ENCODE measurements around the gene TXNRD3.

The TXNRD3 gene

DNA sequence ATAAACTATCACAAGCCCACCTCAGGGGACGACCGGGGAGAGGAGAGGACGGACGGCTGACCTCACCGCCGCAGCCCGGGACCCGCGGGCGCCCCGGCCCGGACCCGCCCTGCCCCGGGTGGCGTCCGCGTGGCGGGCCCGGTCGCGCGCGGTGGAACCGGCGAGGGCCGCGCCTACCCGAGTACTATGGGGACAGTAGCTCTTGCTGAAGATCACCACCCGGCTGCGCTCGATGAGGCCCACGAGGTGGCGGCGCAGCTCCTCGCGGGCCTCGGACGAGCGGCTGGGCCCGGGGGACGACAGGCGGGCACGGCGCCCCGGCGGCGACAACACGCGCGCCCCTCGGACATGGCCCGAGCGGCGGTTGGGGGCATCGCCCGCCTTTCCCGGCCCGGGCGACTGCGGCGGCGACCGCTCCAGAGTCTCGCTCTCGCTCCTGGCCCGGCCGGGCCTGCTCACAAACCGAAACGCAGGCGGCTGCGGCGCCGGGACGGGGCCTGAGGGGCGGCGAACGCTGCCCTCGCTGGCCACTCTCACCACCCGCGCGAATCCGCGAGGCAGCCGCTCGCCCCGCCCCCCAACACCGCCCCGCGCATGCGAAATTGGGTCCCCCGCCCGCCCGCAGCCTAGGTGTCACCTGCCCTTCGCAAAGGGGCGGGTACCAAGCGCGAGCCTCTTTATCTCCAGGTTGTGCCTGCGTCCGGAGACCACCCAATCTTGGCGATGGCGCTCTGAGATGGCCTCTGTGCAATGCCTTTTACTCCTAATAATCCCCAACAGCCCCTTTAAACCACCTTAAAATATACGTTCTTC, at the start of gene TXNRD3:
TSS of gene TXNRD3 (minus strand) at position 554 of the 813 bp plus-strand sequence.
- peaks cover 34% of the 10 kb centered on the region for H3K27me3 Mint-ChIP-seq
- peaks cover 9% of the 10 kb centered on the region for H3K9me3 Mint-ChIP-seq
- H3K4me3 Mint-ChIP-seq, result peak within 1 kb of the TSS; percentile 77
- DNase-seq, result peak; percentile 80
- CTCF ChIA-PET, result interaction anchor here (1.0 to 1.3 kb wide), 2 partner anchors 42 to 132 kb away, joined by 3 to 4 read pairs; no protein-coding TSS in a partner anchor
- no peaks in the 10 kb centered on the region for H3K36me3 Mint-ChIP-seq
- H3K4me1 Mint-ChIP-seq, result peaks cover 7% of the 10 kb centered on the region
- no peak within 1 kb of the TSS for H3K27ac Mint-ChIP-seq

DNA sequence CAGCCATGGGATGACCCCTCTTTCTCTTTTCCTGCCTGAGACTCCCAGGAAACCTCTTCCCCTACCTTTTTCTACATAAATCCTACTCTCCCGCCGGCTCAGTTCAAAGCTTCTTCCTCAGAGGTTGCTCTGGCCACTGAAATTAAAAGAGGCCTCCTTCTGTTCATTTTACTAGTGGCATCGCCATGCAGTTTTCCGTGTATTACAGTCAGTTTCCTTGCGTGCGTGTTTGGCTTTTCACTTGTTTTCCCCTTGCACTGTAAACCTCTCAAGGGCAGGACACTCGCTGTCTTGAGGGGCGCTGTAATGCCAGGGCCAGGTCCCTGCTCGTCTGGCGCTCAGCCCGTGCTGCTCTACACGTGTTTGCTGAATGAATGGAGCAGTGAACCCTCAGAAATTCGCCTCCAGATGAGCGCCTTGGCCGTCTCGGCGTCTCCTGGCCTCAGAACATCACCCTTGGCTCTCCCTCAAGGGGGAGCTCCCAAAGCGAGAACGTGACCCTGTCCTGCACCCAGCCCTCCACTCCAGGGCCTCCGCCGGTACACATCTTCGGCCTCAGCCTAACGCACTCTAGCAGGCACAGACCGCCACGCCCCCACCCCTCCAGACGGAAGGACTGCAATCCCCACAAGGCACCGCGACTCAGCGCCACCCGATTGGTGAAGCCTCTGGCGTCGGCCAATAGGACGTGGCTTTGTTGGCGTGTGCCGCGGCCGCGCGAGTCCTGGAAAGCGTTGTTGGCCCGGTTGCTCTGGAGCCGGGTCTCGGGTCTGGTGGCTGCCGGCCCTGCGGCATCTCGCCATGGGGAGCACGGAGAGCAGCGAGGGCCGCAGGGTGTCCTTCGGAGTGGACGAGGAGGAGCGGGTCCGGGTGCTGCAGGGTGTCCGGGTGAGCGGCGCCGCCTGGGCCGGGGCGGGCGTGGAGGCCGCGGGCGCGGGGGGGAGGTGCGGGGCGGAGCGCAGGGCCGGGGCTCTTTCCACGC, 48.9 kb upstream of the TXNRD3 start, which contains the start of gene CHCHD6:
TSS of gene CHCHD6 (plus strand) at position 729 of the 982 bp plus-strand sequence. CDS start at position 802, 73 bp downstream.
- H3K4me3 Mint-ChIP-seq, result peak within 1 kb of the TSS; percentile 88
- H3K36me3 Mint-ChIP-seq, result no peaks in the 10 kb centered on the region
- peak within 1 kb of the TSS; percentile 53 for H3K27ac Mint-ChIP-seq
- CTCF ChIA-PET, result interaction anchor here (1.3 kb wide), 1 partner anchor 181 kb away, joined by 3 read pairs; no protein-coding TSS in a partner anchor
- peaks cover 16% of the 10 kb centered on the region for H3K4me1 Mint-ChIP-seq
- H3K9me3 Mint-ChIP-seq, result no peaks in the 10 kb centered on the region
- peaks cover 28% of the 10 kb centered on the region for H3K27me3 Mint-ChIP-seq
- peak; percentile 96 for DNase-seq

DNA sequence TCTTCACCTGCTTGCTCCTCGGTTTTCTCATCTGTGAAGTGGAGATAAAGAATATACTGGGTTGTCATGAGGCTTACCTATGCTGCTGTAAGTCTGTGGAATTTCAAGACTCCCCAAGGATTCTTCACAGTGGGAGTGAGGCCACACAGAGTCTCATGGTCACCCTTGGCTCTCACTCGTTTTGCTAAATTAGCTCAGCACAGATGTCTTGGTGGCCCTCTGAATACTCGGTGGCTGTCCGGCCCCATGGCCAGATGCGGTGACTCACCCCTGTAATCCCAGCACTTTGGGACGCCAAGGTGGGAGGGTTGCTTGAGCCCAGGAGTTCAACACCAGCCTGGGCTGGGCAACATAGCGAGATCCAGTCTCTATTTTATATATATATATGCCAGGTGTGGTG, 44.1 kb upstream of the TXNRD3 start:
- Mint-ChIP-seq H3K27me3 (peaks cover 43% of the 10 kb centered on the region), H3K4me3 (no peak overlapping the region), H3K27ac (no peak overlapping the region), H3K36me3 (no peaks in the 10 kb centered on the region), H3K4me1 (peaks cover 9% of the 10 kb centered on the region), H3K9me3 (no peaks in the 10 kb centered on the region)
- DNase-seq, result no peak
- CTCF ChIA-PET, result no interaction called here

DNA sequence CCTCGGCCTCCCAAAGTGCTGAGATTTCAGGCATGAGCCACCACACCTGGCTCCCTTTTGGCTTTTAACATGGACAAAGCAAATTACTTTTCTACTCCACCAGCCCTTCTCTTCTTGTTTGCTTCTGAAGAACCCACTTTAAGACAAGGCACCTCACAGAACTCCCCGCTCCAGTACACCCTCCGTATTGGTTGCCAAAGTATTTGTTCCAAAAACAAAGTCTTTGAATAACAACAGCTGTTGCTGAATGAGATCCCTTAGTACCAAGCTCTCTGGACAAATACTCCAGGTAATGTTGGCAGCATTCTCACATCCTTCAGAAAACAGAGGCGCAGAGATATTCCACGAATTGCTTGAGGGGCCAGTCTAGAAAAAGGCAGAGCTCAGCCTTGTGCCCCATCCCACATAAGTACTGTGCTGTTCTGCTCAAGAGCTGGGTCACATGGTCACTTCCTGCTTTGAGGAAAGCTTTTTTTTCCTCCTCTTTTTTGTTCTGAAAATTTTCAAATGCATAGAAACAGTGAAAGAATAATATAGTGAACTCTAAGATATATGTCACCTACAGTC, 41.9 kb upstream of the TXNRD3 start:
- no peak for DNase-seq
- no peaks in the 10 kb centered on the region for H3K36me3 Mint-ChIP-seq
- H3K27me3 Mint-ChIP-seq, result peaks cover 38% of the 10 kb centered on the region
- CTCF ChIA-PET, result no interaction called here
- no peaks in the 10 kb centered on the region for H3K4me1 Mint-ChIP-seq
- H3K4me3 Mint-ChIP-seq, result no peak overlapping the region
- H3K9me3 Mint-ChIP-seq, result no peaks in the 10 kb centered on the region
- no peak overlapping the region for H3K27ac Mint-ChIP-seq

DNA sequence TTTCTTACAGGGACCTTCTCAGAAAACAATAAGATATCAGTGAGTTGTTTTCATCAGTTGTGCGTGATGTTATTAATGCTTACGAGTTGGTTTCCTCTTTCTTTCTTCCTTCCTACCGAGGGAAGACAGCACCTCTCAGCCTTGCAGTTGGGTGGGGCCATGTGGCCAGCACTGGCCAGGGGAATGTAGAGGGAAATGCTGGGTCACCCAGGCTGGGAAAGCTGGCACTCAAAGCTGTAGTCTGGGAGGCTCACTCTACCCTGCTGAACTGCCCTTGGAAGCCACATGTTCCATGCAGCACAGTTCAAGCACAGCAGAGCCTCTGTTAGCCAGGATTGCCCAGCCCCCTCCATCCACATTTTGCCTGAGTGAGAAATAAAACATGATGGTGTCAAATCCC, 39.0 kb upstream of the TXNRD3 start:
- CTCF ChIA-PET, result no interaction called here
- H3K9me3 Mint-ChIP-seq, result no peaks in the 10 kb centered on the region
- no peak overlapping the region for H3K4me3 Mint-ChIP-seq
- no peak overlapping the region for H3K27ac Mint-ChIP-seq
- H3K4me1 Mint-ChIP-seq, result no peaks in the 10 kb centered on the region
- no peak for DNase-seq
- H3K27me3 Mint-ChIP-seq, result peaks cover 28% of the 10 kb centered on the region
- H3K36me3 Mint-ChIP-seq, result no peaks in the 10 kb centered on the region

DNA sequence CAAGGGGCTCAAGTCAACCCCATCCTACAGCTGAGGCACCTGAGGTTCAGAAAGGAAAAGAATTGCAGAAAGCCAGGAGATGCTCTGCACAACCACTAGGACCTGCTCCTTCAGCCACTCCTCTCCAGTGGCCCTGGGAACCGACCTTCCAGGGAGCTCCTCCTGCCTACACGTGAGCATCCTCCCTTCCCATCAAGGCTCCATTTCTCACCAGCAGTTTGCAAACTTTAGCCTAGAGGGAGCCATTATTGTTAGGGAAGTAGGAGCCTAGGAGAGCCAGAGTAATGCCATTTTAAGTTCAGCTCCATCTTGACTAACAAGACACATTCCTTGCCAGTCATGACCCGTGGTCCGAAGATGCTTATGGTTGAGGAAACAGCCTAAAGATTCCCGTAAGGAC, 37.9 kb upstream of the TXNRD3 start:
- DNase-seq, result no peak
- H3K36me3 Mint-ChIP-seq, result no peaks in the 10 kb centered on the region
- H3K27me3 Mint-ChIP-seq, result peaks cover 27% of the 10 kb centered on the region
- H3K4me1 Mint-ChIP-seq, result no peaks in the 10 kb centered on the region
- H3K4me3 Mint-ChIP-seq, result no peak overlapping the region
- no peaks in the 10 kb centered on the region for H3K9me3 Mint-ChIP-seq
- CTCF ChIA-PET, result no interaction called here
- no peak overlapping the region for H3K27ac Mint-ChIP-seq

DNA sequence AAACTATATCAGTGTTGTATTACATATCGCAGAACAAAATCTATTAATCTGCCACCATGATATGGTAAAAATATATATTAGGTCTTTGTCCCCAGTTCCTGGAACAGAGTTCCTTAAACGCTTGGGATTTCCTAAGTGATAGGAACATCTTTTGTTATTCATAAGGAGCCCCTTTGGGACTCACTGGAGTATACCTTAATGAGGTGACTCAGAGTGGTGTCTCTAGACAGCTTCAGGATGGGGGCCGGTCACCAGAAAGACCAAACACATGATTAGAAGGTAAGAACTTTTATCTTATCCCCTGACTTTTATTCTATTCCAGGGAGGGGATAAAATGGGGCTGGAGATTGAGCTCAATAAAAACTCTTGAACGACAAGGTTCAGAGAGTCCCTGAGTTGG, 36.8 kb upstream of the TXNRD3 start:
- CTCF ChIA-PET, result no interaction called here
- Mint-ChIP-seq H3K9me3 (no peaks in the 10 kb centered on the region), H3K27ac (no peak overlapping the region), H3K4me1 (no peaks in the 10 kb centered on the region), H3K4me3 (no peak overlapping the region), H3K27me3 (peaks cover 26% of the 10 kb centered on the region), H3K36me3 (no peaks in the 10 kb centered on the region)
- no peak for DNase-seq

DNA sequence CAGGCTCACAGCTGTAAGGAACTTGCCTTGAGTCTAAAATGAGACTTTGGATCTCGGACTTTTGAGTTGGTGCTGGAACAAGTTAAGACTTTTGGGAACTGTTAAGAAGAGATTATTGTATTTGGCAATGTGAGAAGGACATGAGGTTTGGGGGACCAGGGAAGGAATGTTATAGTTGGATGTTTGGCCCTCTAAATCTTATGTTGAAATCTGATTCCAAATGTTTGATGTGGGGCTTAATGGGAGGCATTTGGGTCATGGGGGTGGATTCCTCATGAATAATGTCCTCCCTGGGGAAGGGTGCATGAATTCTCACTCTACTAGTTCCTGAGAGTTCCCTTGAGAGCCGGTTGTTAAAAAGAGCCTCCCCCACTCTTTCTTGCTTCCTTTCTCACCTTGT, 30.6 kb upstream of the TXNRD3 start:
- no peaks in the 10 kb centered on the region for H3K4me1 Mint-ChIP-seq
- no peak overlapping the region for H3K4me3 Mint-ChIP-seq
- H3K9me3 Mint-ChIP-seq, result no peaks in the 10 kb centered on the region
- H3K27ac Mint-ChIP-seq, result no peak overlapping the region
- CTCF ChIA-PET, result no interaction called here
- DNase-seq, result no peak
- H3K36me3 Mint-ChIP-seq, result no peaks in the 10 kb centered on the region
- peaks cover 17% of the 10 kb centered on the region for H3K27me3 Mint-ChIP-seq

DNA sequence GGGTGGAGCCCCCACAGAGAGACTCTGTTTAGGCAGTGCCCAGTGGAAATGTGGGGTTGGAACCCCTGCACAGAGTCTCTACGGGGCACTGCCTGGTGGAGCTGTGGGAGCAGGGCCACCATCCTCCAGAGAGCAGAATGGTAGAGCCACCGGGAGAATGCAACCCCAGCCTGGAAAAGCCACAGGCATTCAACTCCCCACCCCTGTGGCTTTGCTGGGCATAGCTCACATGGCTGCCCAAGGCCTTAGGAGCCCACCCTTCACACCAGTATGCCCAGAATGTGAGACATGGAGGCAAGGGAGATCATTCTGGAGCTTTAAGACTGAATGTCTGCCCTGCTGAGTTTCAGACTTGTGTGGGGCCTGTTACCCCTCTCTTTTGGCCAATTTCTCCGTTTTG, 30.1 kb upstream of the TXNRD3 start:
- Mint-ChIP-seq H3K4me3 (no peak overlapping the region), H3K36me3 (no peaks in the 10 kb centered on the region), H3K4me1 (no peaks in the 10 kb centered on the region), H3K9me3 (no peaks in the 10 kb centered on the region), H3K27me3 (peaks cover 17% of the 10 kb centered on the region), H3K27ac (no peak overlapping the region)
- CTCF ChIA-PET, result no interaction called here
- DNase-seq, result no peak

DNA sequence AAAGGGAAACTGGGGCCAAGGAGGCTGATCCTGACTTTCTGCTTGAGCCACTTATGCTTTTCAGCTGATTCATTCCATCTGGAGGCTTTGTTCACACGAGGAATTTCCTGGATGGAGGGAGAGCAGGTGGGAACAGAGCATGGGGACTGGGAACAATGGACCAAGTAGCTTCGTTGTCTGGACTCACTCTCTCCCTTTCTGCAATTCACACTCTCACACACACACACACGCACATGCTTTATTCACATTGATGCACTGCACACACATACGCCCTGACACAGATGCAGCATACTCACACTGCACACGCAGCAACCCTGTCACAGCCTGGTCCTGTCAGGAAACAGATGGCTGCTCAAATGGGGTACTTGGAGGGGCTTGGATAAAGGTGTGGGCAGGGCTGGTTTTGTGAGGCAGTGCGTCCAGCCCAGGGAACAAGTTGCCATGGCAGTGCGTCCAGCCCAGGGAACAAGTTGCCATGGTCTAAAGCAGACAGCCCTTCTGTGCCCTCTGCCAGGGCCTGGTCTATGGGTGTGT, 29.4 kb upstream of the TXNRD3 start:
- Mint-ChIP-seq H3K36me3 (no peaks in the 10 kb centered on the region), H3K9me3 (no peaks in the 10 kb centered on the region), H3K4me3 (no peak overlapping the region), H3K27ac (no peak overlapping the region), H3K4me1 (no peaks in the 10 kb centered on the region), H3K27me3 (peaks cover 22% of the 10 kb centered on the region)
- DNase-seq, result no peak
- CTCF ChIA-PET, result interaction anchor here (0.8 kb wide), 1 partner anchor 1312 kb away, joined by 3 read pairs; no protein-coding TSS in a partner anchor

DNA sequence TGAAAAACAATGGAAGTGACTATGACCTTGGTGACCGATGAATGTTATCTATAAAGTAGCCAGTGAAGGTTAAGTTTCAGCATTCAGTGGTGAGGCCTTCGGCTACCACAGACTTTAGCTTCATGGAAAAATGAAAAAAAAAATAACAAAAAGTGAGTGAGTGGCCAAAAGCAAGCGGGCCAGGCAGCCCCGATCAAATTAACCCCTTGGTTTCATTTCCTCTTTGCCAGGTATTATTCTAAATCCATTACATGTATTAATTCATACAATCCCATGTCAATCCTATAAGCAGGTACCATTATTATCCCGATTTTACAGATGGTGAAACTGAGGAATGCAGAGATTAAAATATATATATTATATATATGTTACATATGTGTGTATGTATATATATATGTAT, 28.1 kb upstream of the TXNRD3 start:
- Mint-ChIP-seq H3K4me1 (peaks cover 7% of the 10 kb centered on the region), H3K4me3 (no peak overlapping the region), H3K9me3 (no peaks in the 10 kb centered on the region), H3K27me3 (peaks cover 29% of the 10 kb centered on the region), H3K27ac (no peak overlapping the region), H3K36me3 (no peaks in the 10 kb centered on the region)
- CTCF ChIA-PET, result no interaction called here
- DNase-seq, result no peak

DNA sequence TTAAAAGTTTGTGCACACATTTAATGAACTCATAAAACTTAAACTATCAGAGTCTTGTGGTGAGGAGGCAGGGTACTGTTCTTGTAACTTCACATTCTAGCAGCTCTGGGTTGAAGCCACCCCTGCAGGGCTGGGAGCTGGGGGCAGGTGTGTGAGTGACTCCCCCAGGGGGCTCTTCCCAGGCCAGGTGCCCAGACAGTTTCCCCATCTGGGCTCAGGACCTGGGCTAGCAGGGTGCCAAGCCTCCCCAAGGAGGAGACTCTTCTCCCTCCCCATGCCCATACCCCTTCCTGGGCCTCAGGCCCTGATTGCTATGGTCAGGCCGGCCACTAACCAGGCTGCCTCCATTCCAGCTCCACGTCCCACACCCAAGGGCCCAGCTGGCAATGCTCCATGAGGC, 27.1 kb upstream of the TXNRD3 start:
- peaks cover 7% of the 10 kb centered on the region for H3K4me1 Mint-ChIP-seq
- H3K36me3 Mint-ChIP-seq, result no peaks in the 10 kb centered on the region
- no peak overlapping the region for H3K27ac Mint-ChIP-seq
- H3K27me3 Mint-ChIP-seq, result peaks cover 40% of the 10 kb centered on the region
- no peak overlapping the region for H3K4me3 Mint-ChIP-seq
- no peaks in the 10 kb centered on the region for H3K9me3 Mint-ChIP-seq
- CTCF ChIA-PET, result interaction anchor here (1.1 to 1.4 kb wide), 2 partner anchors 862 to 866 kb away, joined by 3 read pairs; no protein-coding TSS in a partner anchor
- no peak for DNase-seq

DNA sequence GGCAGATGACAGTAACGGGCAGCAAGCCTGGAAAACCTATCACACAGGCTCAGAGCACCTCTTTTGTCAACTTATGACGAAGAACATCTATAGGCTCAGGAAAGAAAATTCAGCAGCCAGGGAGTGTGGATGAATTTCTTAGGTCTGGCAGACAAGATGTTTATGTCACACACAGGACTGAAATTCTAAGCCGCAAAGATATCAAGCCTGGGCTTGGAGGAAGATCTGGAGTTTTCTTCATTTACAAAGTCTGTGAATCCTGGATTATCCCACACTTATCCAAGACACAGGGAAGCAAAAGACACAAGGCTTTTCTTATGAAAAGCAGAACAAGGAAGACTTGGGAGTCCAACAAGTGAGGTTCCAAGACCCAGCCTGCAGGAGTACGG, 25.7 kb upstream of the TXNRD3 start:
- Mint-ChIP-seq H3K4me1 (peaks cover 7% of the 10 kb centered on the region), H3K9me3 (no peaks in the 10 kb centered on the region), H3K4me3 (no peak overlapping the region), H3K27ac (no peak overlapping the region), H3K36me3 (no peaks in the 10 kb centered on the region), H3K27me3 (peaks cover 40% of the 10 kb centered on the region)
- no peak for DNase-seq
- CTCF ChIA-PET, result interaction anchor here (1.1 to 2.9 kb wide), 3 partner anchors 773 to 866 kb away, joined by 4 to 28 read pairs (median 4); no protein-coding TSS in a partner anchor
